T-helper 1 cell treated with Interleukin-12 subunit alpha and Interleukin-12 subunit beta and Interleukin-4 antibody, amounts not matched to agents 30 ng/mL and 1 ng/mL, for 36 hours (primary cell): ENCODE data around the gene ATF6. TPM values are rescaled to one million over a fixed set of nuclear protein-coding genes. Genes with fewer than 3 reads are reported as not detected.

Experiments
- intact Hi-C: fragments of 100-400 bp; cut with micrococcal nuclease; formaldehyde crosslinking; loops from one replicate; pipeline ENCODE4 v1.15.1; 2024
- total RNA-seq: library from RNA; stranded (reverse); gene quantifications from 2 replicates; pipeline ENCODE4 v1.2.3, GENCODE V29; 2022

ATF6 gene
- total RNA-seq, 1 donor from 2014 or later = 21.2 TPM

DNA sequence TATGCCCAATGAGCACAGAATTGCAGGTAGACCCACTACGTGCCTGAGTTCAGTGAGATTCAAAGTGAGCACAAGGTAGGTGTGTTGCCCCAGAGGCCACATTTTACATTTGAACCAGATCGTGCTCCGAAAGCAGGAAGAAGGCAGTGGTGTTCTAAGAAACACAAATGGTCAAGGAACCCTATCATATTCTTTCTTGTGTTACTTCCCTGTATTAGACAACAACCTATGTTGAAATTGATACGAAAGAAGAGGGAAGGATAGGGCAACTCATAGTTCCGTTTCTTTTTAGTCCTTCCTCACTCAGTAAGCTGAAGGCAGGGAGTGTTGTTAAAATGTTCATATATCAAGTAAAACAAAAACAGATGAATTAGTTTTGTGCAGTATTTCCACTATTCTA, 223.7 kb downstream of the ATF6 start:
- intact Hi-C loops = no loop called here

DNA sequence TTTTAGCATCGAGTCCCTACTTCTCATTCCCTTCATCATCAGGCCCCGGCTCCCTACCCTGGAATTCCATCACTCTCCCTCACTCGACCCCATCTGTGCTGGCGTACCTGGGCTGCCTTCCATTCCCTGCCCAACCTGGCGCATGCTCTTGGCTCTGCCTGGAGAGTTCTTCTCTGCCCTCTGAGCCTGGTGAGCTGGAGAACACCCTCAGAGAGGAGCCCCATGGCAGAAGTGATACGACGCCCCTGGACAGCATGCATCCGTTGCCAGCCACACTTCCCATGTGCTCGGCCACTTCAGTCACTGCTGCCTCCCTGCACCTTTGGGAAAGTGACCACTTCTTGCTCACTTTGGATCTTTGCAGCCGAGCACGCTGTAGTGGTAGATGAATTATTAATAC, 227.5 kb downstream of the ATF6 start:
- intact Hi-C loops = no loop called here

DNA sequence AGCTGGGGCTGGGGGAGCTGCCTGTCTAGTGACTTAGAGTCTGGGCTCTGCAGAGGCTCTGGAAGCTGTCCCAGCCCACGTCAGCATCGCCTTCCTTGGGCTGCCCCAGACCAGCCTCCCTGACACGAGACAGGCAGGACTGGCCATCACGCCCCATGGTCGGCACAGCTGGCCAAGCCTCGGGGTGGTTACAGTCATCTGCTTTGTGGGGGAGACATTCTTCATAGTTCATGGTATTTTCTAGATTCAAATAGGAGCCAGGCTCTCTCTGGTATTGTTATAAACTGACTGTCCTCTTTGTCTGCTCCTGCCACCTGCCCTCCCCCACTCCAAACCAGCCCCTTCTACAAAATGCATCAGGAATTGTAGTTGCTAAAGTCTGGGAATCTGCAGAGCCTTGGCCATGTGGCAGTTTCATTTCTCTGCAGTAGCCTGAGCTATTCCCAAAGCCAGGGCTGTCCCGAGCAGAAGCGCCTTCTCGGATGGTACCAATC, 228.1 kb downstream of the ATF6 start:
- intact Hi-C loops = no loop called here

DNA sequence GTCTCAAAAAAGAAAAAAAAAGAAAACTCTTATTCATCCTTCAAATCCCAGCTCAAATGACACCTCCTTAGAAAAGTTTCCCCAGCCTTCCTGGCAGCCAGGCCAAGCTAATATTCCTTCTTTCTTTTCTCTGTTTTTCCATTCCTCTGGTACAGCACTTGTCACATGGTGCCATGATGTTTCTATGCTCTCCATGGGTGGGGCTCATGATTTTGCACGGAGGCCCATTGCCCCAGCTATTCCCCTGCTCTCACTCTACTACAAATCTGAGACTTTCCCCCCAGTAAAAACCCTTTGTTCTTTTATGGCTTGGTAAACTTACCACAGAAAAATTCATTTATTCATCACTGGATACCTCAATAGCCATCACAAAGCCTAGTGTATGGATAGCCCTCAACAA, 231.0 kb downstream of the ATF6 start:
- intact Hi-C loops = no loop called here

DNA sequence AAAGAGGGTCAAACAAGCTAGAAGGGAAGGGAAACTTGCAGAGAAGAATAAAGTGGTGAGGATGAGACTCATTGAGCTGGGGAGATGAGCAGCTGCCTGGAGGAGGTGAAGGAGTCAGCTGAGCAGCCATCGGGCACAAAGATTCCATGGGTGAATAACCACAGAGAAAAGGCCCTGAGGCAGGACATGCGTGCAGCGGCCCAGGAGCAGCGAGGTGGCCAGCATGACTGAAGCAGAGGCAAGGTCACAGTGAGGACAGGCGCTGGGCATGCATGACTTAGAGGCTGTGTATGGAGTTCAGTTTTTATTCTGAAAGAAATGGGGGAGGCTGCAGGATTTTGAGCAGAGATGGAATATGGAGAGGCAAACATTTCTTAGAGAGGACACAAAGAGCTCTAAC, 232.7 kb downstream of the ATF6 start:
- intact Hi-C loops = no loop called here

DNA sequence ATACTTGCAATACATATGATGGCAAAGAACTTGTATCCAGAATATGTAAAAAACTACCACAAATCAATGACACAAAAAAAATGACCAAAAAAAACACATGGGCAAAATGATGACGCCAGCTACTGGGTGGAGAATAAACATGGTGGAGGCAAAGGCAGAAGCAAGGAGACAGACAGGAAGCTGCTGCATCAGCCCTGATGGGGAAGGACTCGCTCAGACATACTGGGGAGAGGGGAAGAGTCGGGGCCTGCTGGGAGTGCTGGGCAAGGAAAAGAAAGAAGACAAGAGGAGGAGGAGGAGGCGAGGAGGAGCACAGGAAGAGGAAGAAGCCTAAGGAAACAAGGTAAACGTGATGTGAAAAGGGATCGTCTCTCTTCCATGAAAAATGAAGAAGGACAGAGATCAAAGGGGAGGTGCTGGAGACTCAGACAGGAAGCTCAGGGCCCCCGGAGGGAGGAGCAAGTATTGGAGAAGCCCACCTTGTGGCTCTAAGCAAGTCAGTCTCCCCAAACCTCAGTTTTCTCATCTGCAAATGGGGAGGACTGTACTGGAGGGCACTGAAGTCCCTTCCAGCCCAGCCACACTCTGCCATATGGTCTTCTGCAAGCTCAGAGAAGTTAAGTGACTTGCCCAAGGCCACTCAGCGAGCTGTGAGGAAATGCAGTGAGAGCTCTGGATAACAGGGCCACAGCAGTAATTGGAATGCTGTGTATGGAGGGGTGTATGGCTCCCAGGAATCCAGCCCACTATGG, 233.4 kb downstream of the ATF6 start:
- intact Hi-C loops = no loop called here

DNA sequence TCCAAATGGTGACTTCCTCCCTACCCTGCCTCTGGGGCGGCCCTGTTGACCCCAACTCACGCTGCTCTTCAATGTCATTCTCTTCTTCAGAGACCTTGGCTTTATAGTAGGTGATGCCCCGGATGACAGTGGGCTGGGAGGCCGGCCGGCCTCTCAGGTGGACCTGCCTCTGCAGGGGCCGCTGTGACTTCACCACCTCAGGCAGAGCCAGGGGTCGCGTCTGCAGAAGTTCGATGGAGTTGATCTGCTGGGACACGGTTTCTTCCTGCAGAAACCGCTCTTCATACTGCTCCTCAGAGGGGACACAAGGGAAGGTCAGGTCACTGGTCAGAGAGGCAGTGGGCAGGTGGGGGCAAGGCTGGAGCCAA, 233.9 kb downstream of the ATF6 start:
- intact Hi-C loops = no loop called here

DNA sequence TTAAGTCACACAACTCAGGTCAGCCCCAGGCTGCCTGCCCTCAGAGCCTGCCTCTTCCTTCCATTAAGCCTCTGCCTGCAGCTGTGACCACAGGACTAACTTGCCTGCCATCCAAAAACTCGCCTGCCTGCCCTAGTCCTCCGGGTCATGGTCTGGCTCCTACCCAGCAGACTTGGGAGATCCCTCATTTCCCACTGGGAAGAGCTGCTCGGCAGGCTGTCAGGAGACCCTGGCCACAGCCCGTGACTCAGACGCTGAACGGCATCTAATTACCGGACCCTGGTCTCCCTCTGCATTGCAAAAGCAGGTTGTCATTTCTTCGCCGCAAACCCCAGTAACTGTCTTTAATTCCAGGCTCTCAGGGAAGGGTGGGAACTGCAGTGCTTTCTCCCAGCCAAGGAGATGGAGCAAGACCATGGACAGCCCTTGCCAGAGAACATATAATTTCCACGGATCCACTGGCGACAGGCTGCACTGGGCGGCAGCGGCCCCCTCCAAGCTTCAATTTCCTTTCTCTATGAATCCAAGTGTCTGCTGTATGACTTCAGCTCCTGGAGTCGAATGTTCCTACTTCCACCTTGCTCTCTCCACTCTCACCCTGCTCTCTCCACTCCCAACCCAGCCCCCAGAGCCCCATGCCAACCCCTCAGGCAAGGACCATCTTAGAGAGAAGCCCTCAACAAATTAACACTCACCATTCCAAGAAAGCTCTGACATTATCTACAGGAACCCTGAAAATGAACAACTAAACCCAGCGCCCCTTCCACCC, 237.1 kb downstream of the ATF6 start:
- intact Hi-C loops = no loop called here

DNA sequence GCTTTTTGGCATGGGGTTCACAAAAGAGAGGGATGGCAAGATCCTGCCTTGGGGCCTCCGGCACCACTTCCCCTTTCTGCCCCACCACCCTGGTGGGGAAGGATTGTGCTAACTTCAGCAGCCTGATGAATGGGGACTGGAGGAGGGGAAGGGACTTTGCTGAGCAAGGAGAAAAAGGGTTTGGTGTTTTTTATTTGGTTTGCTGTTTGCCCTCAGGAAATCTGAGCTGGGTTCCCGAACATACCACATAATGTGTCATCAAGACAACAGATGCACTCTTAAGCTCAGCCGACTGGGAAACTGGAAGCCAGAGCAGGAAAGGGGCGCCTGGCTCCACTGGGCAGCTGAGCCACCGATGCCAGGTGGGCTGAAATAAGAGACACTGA, 237.7 kb downstream of the ATF6 start:
- intact Hi-C loops = no loop called here

DNA sequence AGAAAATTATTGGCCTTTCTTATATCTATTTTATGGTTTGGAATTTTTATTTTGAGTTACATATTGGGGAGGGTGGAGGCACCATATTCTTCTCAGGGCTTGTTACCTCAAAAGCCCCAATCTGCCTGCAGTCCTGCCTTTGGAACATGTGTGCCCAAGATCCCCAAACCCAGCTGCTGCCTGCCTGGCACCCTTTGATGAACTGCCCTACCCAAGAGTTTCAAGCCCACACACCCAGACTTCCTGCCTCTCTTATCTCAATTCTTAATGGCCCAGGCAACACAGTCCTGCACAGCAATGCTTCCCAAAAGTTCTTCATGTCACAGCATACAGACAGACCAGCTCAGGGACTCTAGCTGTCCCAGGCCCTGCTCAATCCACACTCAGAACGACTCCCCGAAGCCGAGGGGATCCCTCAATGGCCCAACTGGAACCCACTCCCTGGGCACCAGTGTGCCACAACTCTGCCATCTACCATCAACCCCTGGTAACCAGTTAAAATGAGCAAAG, 238.4 kb downstream of the ATF6 start:
- intact Hi-C loops = no loop called here

DNA sequence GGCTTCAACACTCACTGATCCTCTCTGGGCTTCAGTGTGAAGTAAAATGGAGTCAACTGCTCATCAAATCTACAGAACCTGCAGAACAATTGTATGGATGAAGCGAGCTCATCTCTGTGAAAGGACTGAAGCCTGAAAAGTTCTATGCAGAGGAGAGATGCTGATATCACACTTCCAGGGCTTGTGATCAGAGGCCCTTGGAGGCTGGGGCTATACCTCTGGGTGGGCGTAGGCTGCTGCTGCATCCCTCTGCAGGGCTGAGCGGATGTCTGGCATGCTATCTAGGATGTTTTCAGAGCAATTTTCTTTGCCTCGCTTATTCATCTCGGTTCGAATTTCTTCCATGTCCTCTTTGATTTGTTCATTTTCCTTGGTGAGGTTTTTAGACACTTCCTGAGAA, 240.0 kb downstream of the ATF6 start:
- intact Hi-C loops = no loop called here

DNA sequence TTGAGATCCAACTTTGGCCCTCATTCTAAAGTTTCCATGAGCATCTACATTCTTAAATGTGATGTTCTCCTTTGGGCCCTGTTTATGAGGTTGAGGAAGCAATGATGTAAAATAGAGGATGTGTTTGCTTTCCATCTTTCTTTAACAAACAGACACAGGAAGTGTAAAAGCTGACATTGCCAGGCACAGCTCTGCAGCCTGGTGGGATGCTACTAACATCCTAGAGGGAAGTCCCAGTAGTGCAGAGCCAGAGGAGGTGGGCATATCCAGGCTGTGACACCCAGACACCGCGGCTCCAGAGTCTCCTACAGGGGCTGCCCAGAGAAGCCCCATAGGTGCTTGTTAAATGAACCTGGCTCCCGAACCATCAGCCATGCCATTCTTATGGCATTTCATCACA, 241.3 kb downstream of the ATF6 start:
- intact Hi-C loops = no loop called here

DNA sequence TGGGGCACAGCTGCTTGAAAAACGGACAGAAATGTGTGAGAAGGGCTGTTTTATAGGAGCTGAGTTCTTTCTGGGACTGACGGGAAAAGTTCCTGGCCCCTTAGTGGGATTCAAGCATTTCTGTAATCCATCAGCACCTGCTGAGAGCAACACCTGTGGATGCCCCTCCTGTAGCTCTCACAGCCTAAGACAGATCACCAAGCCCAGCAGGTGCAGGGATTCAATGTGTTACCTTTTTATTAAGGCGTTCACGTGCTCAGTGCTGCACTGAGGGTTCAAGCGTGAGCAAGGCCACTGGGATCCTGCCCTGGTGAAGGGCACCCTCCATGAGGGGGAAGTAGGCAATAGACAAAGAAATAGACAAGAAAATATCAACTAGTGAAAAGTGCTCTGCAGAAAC, 242.7 kb downstream of the ATF6 start:
- intact Hi-C loops = no loop called here

DNA sequence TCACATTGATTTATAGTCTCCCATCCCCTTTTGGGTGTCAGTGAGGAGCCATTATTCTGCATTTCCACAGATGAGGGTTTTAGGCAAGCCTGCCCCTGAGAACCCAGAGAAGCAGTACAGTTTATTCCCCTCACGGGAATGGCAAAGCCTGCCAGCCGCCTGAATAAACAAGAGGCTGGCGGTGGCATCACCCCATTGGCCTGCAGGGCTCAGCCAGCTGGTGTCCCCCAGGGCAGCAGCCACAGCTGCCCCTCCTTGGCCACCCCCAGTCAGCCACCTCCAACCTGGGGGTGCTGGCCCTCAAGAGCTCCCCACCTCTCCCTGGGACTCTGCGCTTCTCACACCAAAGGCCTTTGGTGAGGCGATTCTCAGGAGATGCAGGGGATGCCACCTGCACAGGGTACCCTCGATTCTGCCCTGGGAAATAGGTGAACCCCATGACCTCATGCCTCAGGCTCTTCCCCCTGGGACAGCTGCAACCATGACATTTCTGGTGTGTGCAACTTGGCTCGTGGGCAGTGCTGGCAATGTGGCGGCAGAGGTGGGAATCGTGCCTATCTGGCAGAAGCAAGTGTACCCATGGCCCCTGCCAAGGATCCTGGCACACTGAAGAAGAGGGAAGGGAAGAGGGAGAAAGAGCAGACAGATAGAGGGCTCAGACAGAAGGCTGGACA, 243.5 kb downstream of the ATF6 start:
- intact Hi-C loops = no loop called here

DNA sequence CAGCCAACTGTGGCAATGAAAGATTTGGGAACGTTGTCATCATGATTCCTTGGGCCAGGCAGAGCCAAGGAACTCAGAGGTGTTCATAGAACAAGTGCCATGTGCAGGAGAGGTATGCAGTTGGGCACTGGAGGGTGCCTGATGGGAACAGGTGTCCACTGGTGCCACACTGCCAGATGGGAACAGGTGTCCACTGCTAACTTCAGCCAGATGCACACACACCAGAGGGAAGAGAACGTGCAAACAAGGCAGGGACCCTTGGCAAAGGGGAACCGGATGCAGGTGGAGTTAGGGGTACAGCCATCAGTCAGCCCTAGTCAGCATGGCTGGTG, 244.0 kb downstream of the ATF6 start:
- intact Hi-C loops = no loop called here

DNA sequence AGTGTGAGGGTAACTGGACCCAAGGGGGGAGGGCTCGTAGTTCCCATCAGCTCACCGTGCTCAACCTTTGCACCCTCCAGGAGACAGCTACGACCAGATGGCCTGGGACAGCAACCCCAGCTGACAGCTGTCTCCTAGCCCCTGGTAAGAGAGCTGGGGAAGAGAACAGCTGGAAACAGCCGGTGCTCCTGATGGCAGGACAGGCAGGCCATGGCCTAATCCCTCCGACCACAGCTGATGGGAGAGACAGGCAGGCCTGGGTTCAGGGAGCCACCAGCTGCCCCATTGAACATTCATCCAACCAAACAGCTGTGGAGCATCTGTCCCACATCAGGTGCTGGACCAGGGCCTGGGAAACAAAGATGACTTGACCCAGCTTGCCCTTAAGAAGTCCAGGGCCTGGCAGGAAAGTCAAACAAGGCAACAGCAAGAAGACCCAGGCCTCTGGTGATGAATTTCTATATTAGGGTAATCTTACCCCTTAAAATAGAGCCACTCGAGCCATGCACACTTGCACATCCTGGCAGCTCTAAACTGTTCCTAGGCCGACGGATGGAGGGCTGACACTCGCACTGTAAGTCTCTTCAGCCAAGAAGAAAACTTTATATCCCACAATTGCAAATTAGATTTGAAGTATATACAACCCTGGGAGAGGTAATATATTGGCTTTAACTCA, 245.4 kb downstream of the ATF6 start:
- intact Hi-C loops = no loop called here

DNA sequence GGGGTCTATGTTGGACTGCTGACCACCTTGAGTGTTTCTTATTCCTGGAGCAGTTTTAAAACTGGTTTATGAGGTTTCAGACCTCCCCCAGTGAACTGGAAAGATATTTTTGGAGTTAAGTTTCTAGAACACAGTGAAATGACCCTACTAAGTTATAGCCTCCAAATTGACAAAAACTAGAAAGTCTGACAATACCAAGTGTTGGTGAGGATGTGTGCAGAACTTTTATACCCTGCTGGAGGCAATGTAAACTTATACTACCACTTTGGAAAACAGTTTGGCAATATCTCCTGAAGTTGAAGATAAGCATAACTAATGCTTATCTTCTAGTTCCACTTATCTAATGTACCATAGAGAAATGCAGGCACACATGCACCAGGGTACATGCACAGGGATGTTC, 247.2 kb downstream of the ATF6 start:
- intact Hi-C loops = no loop called here

Other genes starting within 250 kb of the ATF6 start
- 1.1 and 1.6 TPM in 2 replicates for gene HSPA6, start 241.8 kb upstream of the ATF6 start, total RNA-seq
- gene FCGR3A, start 216.5 kb upstream of the ATF6 start, total RNA-seq = not detected in 2 replicates
- not detected in 2 replicates for gene FCGR3B, start 135.1 kb upstream of the ATF6 start, total RNA-seq
- gene FCGR2B, start 103.2 kb upstream of the ATF6 start, total RNA-seq = 0.24 TPM in 1 of 2 replicates, not detected in the other
- not detected in 2 replicates for gene FCRLA, start 59.1 kb upstream of the ATF6 start, total RNA-seq
- 0.17 and 0.20 TPM in 2 replicates for gene FCRLB, start 44.8 kb upstream of the ATF6 start, total RNA-seq
- gene DUSP12, start 16.5 kb upstream of the ATF6 start, total RNA-seq = 25.9 and 26.6 TPM in 2 replicates